H7 (cell line): ENCODE results near the gene SYNGR3. TPM values are rescaled to one million over a fixed set of nuclear protein-coding genes. Genes with fewer than 3 reads are reported as not detected.

Experiments used
- DNase-seq: peaks from one replicate; pipeline ENCODE4 v3.0.0; 2012
- H3K27me3 ChIP-seq: 2 replicates; pipeline ENCODE4 v1.6.0; 2011; ENCODE audit warnings: mild to moderate bottlenecking, low read length; ENCODE audit not compliant: control insufficient read depth, insufficient read depth
- H3K36me3 ChIP-seq: replicated peaks from 2 replicates; pipeline ENCODE4 v1.5.1; 2011; ENCODE audit warnings: low read length; ENCODE audit not compliant: control insufficient read depth, insufficient read depth
- H3K4me3 ChIP-seq: 2 replicates; pipeline ENCODE4 v1.5.1; 2011; ENCODE audit warnings: low read depth, mild to moderate bottlenecking, control low read depth, low read length, moderate library complexity; ENCODE audit not compliant: insufficient read depth
- total RNA-seq: library from RNA; depleted of rRNA; stranded (reverse); fragments of >200 nt; shearing (Covaris generic); gene quantifications from 2 replicates; pipeline ENCODE4 v1.2.3, GENCODE V29; 2014

Gene SYNGR3
- total RNA-seq, 1 experiment from 2014 or later: 38.6 TPM

DNA sequence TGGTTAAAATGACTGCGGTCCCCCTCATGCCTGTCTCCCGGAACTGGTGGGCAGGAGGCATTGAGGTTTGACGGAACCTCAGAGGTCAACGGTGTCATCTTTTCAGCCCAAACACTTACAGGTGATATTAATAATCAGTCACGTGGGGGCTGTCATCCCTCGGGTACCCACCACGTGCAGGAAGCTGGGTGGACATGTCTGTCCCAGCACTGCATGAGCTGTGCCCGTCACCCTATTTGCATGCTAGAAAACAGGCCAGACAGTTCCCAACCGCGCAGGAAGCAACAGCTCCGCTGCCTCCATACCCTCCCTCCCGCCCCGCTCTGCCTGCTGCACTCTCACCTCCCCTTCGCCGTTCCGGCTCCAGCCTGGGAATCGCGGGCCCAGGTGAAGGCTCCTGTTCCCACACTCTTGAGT lies 1.4 kb downstream of the SYNGR3 start:
- peak; percentile 77 for DNase-seq
- H3K4me3 ChIP-seq: peak overlapping the region; percentile 66
- peaks cover 1% of the 10 kb centered on the region for H3K36me3 ChIP-seq
- peaks cover 26% of the 10 kb centered on the region for H3K27me3 ChIP-seq

DNA sequence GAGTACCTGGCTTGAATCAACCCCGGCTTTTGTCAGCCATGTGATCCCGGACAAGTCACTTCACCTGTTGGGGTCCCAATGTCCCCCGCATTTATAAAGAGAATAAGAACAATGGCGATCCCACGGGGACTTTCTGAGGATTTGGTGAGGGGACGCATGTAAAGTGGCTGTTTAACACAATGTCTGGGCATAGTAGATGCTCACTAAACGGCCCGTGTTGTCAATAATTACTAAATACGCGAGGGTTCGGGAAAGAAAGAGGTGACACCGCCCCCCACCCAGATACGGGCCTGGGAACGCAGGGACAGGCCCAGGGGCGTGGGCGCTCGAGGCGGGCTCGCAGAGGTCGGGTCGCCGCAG lies 1.8 kb downstream of the SYNGR3 start:
- H3K4me3 ChIP-seq: peak overlapping the region; percentile 66
- peaks cover 1% of the 10 kb centered on the region; the same call in 1 of the 2 replicates for H3K36me3 ChIP-seq
- DNase-seq: no peak
- peaks cover 26% of the 10 kb centered on the region for H3K27me3 ChIP-seq

- Histone ChIP-seq H3K36me3 (peaks cover 1% of the 10 kb centered on the region), H3K4me3 (peak overlapping the region; percentile 66), H3K27me3 (peaks cover 26% of the 10 kb centered on the region)
- DNase-seq: peak; percentile 100
These were observed 2.4 kb downstream of the SYNGR3 start for GRCh38 chr16:1991948-1992703.

DNA sequence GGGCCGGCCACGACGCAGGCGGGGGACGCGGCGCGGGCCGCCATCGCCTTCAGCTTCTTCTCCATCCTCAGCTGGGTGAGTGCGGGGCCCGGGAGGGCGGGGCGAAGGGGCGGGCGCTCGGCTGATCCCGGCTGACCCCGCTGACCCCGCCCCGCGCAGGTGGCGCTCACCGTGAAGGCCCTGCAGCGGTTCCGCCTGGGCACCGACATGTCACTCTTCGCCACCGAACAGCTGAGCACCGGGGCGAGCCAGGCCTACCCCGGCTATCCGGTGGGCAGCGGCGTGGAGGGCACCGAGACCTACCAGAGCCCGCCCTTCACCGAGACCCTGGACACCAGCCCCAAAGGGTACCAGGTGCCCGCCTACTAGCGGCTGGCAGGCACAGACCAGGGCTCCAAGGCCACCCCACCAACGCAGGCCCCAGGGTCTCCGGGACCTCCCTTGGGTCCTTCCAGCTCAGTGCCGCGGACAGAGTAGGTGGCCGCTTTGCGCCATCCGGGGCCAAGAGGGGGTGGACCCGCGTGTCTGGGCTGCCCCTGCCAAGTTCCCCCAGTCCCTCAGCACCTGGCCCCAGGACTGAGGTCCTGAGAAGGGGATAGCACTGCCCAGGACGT lies 3.0 kb downstream of the SYNGR3 start:
- Histone ChIP-seq H3K36me3 (peaks cover 3% of the 10 kb centered on the region), H3K27me3 (peaks cover 26% of the 10 kb centered on the region), H3K4me3 (peak overlapping the region; percentile 61)
- peak; percentile 92 for DNase-seq

GRCh38 chr16:1993731-1994131 lies 4.0 kb downstream of the SYNGR3 start:
- Histone ChIP-seq H3K4me3 (no peak overlapping the region), H3K36me3 (peaks cover 7% of the 10 kb centered on the region), H3K27me3 (peaks cover 24% of the 10 kb centered on the region)
- DNase-seq: no peak

GRCh38 chr16:1997494-1998359 lies 8.0 kb downstream of the SYNGR3 start:
- H3K27me3 ChIP-seq: no peaks in the 10 kb centered on the region; the same call in 1 of the 2 replicates
- no peak overlapping the region for H3K4me3 ChIP-seq
- no peak for DNase-seq
- H3K36me3 ChIP-seq: peaks cover 20% of the 10 kb centered on the region

GRCh38 chr16:1998360-1998835 lies 8.6 kb downstream of the SYNGR3 start:
- peaks cover 23% of the 10 kb centered on the region for H3K36me3 ChIP-seq
- H3K27me3 ChIP-seq: no peaks in the 10 kb centered on the region
- no peak for DNase-seq
- no peak overlapping the region for H3K4me3 ChIP-seq

DNA sequence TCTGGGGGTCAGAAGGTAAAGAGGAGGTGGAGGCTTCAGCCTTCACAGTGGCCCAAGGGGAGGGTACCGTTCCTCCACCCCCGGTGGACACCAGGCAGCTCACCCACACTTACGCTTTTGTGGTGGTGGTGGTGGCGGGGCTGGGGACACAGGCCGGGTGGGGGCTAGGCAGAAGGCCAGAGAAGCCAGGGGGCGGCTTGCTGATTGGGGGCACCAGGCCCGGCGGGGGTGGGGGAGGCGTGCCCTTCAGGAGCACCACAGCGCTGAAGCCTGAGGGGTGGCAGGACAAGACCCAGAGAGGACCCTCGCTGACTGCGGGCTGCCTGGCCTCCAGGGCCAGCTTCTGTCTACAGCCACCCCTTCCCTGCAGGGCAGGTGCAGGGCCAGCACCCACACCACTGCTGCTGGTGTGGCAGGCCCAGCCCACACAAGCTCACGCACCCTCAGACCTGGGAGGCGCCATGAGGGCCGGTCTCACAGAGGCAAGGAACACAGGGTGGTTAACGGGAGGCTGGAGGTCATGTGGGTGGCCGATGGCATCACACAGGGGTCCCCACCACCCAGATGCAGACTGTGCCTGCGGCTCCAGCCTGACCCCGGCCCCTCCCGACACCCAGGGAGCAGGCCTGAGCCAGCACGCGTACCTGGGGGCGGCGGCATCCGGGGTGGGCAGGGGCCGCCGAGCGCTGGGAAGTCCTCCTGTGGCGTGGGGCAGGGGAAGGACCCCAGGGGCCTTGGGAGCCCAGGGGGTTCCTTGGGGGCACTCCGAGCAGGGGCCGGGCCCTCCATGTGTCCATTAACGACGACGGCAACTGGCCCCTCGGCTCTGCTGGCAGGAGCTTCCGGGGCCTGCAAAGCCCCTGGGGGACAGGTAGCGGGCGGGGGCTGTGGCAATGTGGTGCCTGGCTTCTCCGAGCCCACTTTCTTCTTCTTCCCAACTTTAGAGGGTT lies 9.4 kb downstream of the SYNGR3 start:
- no peak for DNase-seq
- Histone ChIP-seq H3K36me3 (peaks cover 23% of the 10 kb centered on the region), H3K27me3 (no peaks in the 10 kb centered on the region), H3K4me3 (no peak overlapping the region)

- Histone ChIP-seq H3K4me3 (no peak overlapping the region), H3K27me3 (no peaks in the 10 kb centered on the region), H3K36me3 (peaks cover 23% of the 10 kb centered on the region)
- no peak for DNase-seq
These were observed 10.2 kb downstream of the SYNGR3 start for GRCh38 chr16:1999866-2000514.

GRCh38 chr16:2001035-2001434 lies 11.3 kb downstream of the SYNGR3 start:
- H3K4me3 ChIP-seq: no peak overlapping the region
- H3K27me3 ChIP-seq: no peaks in the 10 kb centered on the region
- H3K36me3 ChIP-seq: peaks cover 21% of the 10 kb centered on the region
- no peak for DNase-seq

DNA sequence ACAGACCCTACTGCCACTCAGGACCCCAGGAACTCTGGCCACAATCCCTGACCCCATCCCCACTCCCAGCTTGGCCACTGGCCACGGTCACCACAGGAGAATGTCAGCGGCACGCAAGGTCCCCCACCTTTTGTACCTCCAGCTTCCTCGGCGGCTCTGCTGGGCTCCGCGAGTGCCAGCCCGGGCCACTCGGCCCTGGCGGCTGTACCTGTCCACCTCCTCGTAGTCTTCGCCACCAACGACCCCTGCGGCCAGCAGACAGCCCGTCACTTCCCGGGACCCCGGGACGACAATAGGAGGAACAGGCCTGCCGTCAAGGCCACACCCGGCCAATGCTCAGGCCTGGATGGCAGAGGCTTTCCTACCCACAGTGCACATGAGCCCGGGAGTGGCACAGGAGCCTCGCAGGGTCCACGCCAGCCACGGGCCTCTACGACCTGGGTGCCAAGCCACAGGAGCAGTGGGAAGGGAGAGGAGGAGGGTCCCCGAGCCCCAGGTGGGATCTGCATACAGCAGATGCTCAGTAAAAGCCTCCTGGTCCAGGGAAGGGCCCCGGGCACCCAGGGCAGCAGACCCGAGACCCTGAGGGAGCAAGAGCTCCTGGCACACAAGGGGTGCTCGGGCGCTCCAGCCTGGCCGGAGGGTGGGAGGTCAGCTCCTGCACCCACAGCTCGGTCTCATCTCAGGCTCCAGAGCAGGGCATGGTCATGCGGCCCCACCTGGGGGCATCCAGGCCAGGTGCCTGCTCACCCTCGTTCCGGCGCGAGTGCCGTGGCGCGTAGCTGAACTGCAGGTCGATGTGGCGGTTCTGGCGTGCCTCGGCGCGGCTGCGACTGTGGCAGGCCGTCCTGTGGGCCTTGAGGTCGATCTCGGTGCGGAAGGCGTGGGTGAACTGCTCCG lies 11.9 kb downstream of the SYNGR3 start:
- no peaks in the 10 kb centered on the region for H3K27me3 ChIP-seq
- no peak for DNase-seq
- peaks cover 21% of the 10 kb centered on the region for H3K36me3 ChIP-seq
- no peak overlapping the region for H3K4me3 ChIP-seq

DNA sequence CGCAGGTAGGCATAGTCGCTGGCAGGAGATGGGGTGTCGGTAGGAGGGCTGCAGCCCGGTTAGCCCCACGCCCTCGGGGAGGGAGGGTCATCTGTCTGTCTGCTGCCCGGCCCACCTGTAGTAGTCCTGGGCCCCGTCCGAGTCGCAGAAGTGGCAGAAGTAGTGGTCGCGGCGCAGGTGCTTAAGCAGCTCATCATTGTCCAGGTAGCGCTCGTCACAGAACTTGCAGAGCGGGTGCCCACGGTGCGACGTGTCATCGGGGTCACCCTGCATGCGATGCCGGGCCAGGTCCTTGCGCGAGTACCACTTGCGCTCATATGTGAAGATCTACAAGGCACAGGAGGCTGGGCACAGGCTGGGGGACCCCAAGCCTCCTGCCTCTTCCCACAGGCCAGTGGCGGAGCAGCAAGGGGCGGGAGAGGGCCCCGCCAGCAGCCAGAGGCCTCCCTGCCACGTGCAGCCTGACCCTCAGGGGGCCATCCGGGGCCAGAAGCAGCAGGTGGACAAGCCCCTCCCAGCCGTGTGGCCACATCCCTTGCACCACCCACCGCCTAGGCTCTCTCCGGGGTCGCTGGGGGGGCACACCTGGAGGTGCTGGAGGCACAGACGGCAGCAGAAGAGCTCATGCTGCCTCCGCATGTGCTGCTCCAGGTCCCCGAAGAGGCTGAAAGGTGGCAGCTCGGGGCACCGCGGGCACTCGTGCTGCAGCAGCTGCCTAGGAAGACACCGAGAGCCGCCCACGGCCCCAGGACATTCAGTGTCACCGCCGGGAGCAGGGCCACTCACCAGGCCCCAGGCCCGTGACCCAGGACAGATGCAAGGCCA lies 12.8 kb downstream of the SYNGR3 start:
- no peak overlapping the region for H3K4me3 ChIP-seq
- DNase-seq: no peak
- peaks cover 20% of the 10 kb centered on the region for H3K36me3 ChIP-seq
- no peaks in the 10 kb centered on the region for H3K27me3 ChIP-seq
